GM12878 (cell line): Measurements from ENCODE around the gene PLCB4. TPM values are rescaled to one million over a fixed set of nuclear protein-coding genes. Genes with fewer than 3 reads are reported as not detected.

ENCODE experiments used
- ATAC-seq: fragments of 200-7000 bp; cut with Tn5 transposase; 3 replicates; pipeline ENCODE4 v1.9.1; 2020; ENCODE audit warnings: mild to moderate bottlenecking, moderate library complexity
- BruUV-seq: library from RNA; stranded (reverse); fragments of 400-500 nt; replicated peaks from 2 replicates; lab custom pipeline; 2021; lab: Mats Ljungman, UMichigan
- CTCF ChIA-PET: fragments of 300-600 bp; sonication (Branson Sonifier 250); formaldehyde crosslinking; extraction: SDS; loops from one replicate; lab custom pipeline; 2021; ENCODE audit warnings: inconsistent platforms; lab: Yijun Ruan, JAX
- POLR2A ChIA-PET: fragments of 350-600 bp; formaldehyde crosslinking; extraction: SDS; loops from one replicate; lab custom pipeline; 2021; ENCODE audit warnings: inconsistent platforms; lab: Charles Lee
- RAD21 ChIA-PET: fragments of 300-600 bp; sonication (Branson Sonifier 250); formaldehyde crosslinking; loops from one replicate; lab custom pipeline; 2023; ENCODE audit warnings: antibody characterized with exemption; ENCODE audit not compliant: unreplicated experiment; lab: Charles Lee
- SMC1A ChIA-PET: fragments of 300-600 bp; sonication (Branson Sonifier 250); formaldehyde crosslinking; loops from one replicate; lab custom pipeline; 2023; ENCODE audit not compliant: unreplicated experiment, uncharacterized antibody; lab: Charles Lee
- DNase-seq: peaks from one replicate; pipeline ENCODE4 v3.0.0-alpha.2; 2011; ENCODE audit warnings: low read depth, low spot score
- FAIRE-seq: peaks from 3 replicates; lab custom pipeline; 2011; peaks lifted over from hg19 to GRCh38; lab: Jason Lieb, UNC
- H2AFZ ChIP-seq: 2 replicates; pipeline ENCODE4 v1.6.0; 2011; ENCODE audit warnings: low read depth, low read length, control low read depth; ENCODE audit not compliant: control insufficient read depth
- H3K27ac ChIP-seq: 2 replicates; pipeline ENCODE4 v1.5.1; 2011; ENCODE audit warnings: control low read depth; ENCODE audit not compliant: control insufficient read depth, insufficient read depth
- H3K27me3 ChIP-seq, 2 experiments: replicated peaks in 1 of 2; 2 replicates each; pipeline versions ENCODE4 v1.6.0 to v1.6.1; 2011; ENCODE audit warnings: low read length in 1 of 2; ENCODE audit not compliant: control insufficient read depth in 2 of 2, insufficient read depth in 2 of 2
- H3K36me3 ChIP-seq, 2 experiments: 2 replicates each; pipeline ENCODE4 v1.5.1; 2011; ENCODE audit warnings: low read length in 1 of 2; ENCODE audit not compliant: control insufficient read depth in 2 of 2, insufficient read depth in 2 of 2
- H3K4me1 ChIP-seq: 2 replicates; pipeline ENCODE4 v1.6.1; 2011; ENCODE audit warnings: mild to moderate bottlenecking, low read length, moderate library complexity, mixed read lengths; ENCODE audit not compliant: control insufficient read depth, insufficient read depth
- H3K4me2 ChIP-seq: 2 replicates; pipeline ENCODE4 v1.6.0; 2011; ENCODE audit warnings: control low read depth; ENCODE audit not compliant: control insufficient read depth, insufficient read depth
- H3K4me3 ChIP-seq: fragments of 200-600 bp; sonication (generic); 2 replicates; pipeline ENCODE4 v1.5.1; 2016
- H3K79me2 ChIP-seq: 2 replicates; pipeline ENCODE4 v1.6.0; 2011; ENCODE audit warnings: low read length; ENCODE audit not compliant: control insufficient read depth, insufficient read depth
- H3K9ac ChIP-seq: 2 replicates; pipeline ENCODE4 v1.8.0; 2011; ENCODE audit warnings: low read length, control low read depth, mixed read lengths; ENCODE audit not compliant: control insufficient read depth, insufficient read depth
- H3K9me3 ChIP-seq: replicated peaks from 3 replicates; pipeline ENCODE4 v1.5.1; 2011; ENCODE audit warnings: mild to moderate bottlenecking, low read length; ENCODE audit not compliant: control insufficient read depth, insufficient read depth
- H4K20me1 ChIP-seq: 2 replicates; pipeline ENCODE4 v1.6.0; 2011; ENCODE audit not compliant: control insufficient read depth, insufficient read depth
- ATF7 ChIP-seq: fragments of 450-650 bp; IDR thresholded peaks from 2 replicates; pipeline ENCODE4 v1.6.1; 2016; ENCODE audit warnings: low read depth, mild to moderate bottlenecking
- BCL11A ChIP-seq: IDR thresholded peaks from 2 replicates; pipeline ENCODE4 v1.6.1; 2011; ENCODE audit warnings: low read depth, low read length
- BHLHE40 ChIP-seq, 2 experiments: fragments of 450-650 bp in 1 of 2; IDR thresholded peaks; 2 replicates each; pipeline ENCODE4 v1.6.1; 2011 to 2017; ENCODE audit warnings: low read depth in 2 of 2, borderline replicate concordance in 1 of 2, improper control_type of control experiment in 1 of 2, low read length in 1 of 2, mild to moderate bottlenecking in 1 of 2
- CBFB ChIP-seq: IDR thresholded peaks from 2 replicates; pipeline ENCODE4 v1.6.1; 2016; ENCODE audit warnings: antibody characterized with exemption, low read depth
- CHD2 ChIP-seq: IDR thresholded peaks from 2 replicates; pipeline ENCODE4 v1.6.1; 2011; ENCODE audit warnings: low read depth, low read length, improper control_type of control experiment, borderline replicate concordance
- EP300 ChIP-seq, 2 experiments: fragments of 150-350 bp in 1 of 2; IDR thresholded peaks; 2 replicates each; pipeline ENCODE4 v1.6.1; 2011 to 2012; ENCODE audit warnings: low read depth in 2 of 2, low read length in 2 of 2, borderline replicate concordance in 1 of 2, improper control_type of control experiment in 1 of 2, inconsistent platforms in 1 of 2; ENCODE audit not compliant: control insufficient read depth in 1 of 2
- IRF4 ChIP-seq: IDR thresholded peaks from 2 replicates; pipeline ENCODE4 v1.6.1; 2011; ENCODE audit warnings: low read depth, low read length
- JUND ChIP-seq: IDR thresholded peaks from 2 replicates; pipeline ENCODE4 v1.6.1; 2012; ENCODE audit warnings: low read depth, mild to moderate bottlenecking, low read length, improper control_type of control experiment, moderate library complexity
- MTA3 ChIP-seq: IDR thresholded peaks from 2 replicates; pipeline ENCODE4 v1.6.1; 2012; ENCODE audit warnings: low read length, inconsistent platforms, borderline replicate concordance
- MYB ChIP-seq: fragments of 150-350 bp; IDR thresholded peaks from 2 replicates; pipeline ENCODE4 v1.6.1; 2014; ENCODE audit warnings: mild to moderate bottlenecking, low read depth, low read length, borderline replicate concordance
- NFIC ChIP-seq: IDR thresholded peaks from 2 replicates; pipeline ENCODE4 v1.6.1; 2012; ENCODE audit warnings: low read depth, mild to moderate bottlenecking, inconsistent platforms, low read length, moderate library complexity
- RAD21 ChIP-seq: IDR thresholded peaks from 2 replicates; pipeline ENCODE4 v1.6.1; 2011; ENCODE audit warnings: mild to moderate bottlenecking, low read depth, low read length, moderate library complexity; ENCODE audit not compliant: insufficient read depth
- SMARCA5 ChIP-seq: fragments of 450-650 bp; IDR thresholded peaks from 2 replicates; pipeline ENCODE4 v1.6.1; 2017; ENCODE audit warnings: mild to moderate bottlenecking
- ZNF274 ChIP-seq: IDR thresholded peaks from one replicate; pipeline ENCODE4 v1.8.0; 2011; ENCODE audit not compliant: insufficient read length, insufficient read depth
- WGBS: methylation state at CpG from one replicate; pipeline ENCODE4 v1.1.6; 2016; ENCODE audit warnings: low lambda C conversion rate; ENCODE audit not compliant: insufficient replicate concordance, insufficient coverage; ENCODE audit errors: missing lambda C conversion rate; 5-methylcytosine and 5-hydroxymethylcytosine counted together
- in situ Hi-C: fragments of 300-500 bp; cut with MboI; formaldehyde crosslinking; loops from 9 replicates; pipeline ENCODE4 v1.14.3; 2018; ENCODE audit warnings: mixed read lengths
- intact Hi-C: fragments of 100-400 bp; cut with micrococcal nuclease; formaldehyde crosslinking; loops from one replicate; pipeline ENCODE4 v1.14.2; 2022; ENCODE audit not compliant: unreplicated experiment
- polyA plus RNA-seq, 11 experiments: library from polyadenylated mRNA; depleted of rRNA in 4 of 11; unstranded in 6 of 11; stranded (reverse) in 5 of 11; fragments of >200 nt; fragmentation: Nextera tagmentation in 4 of 11; fragmentation: Illumina TruSeq in 1 of 11; extraction: Ambion mirVana in 4 of 11; extraction: Trizol in 1 of 11; gene quantifications; 1 replicate in 1 of 11; 2 replicates in 10 of 11; pipeline versions ENCODE4 v1.2.1 to v1.2.3, GENCODE V29; 2011 to 2016; ENCODE audit warnings: inconsistent platforms in 2 of 11, missing spikeins in 2 of 11, low read depth in 1 of 11
- total RNA-seq, 4 experiments: library from RNA; depleted of rRNA in 3 of 4; stranded (reverse); fragments of >200 nt in 3 of 4; fragmentation: Illumina TruSeq in 1 of 4; extraction: Trizol in 1 of 4; gene quantifications; 2 replicates each; pipeline versions ENCODE4 v1.2.1 to v1.2.3, GENCODE V29; 2013 to 2021
- TF ChIP-seq, protein P1 (sequence below): IDR thresholded peaks from 2 replicates; pipeline ENCODE4 v1.6.1; 2012; ENCODE audit warnings: low read length, inconsistent platforms
- TF ChIP-seq, protein P2 (sequence below): fragments of 450-650 bp; IDR thresholded peaks from 2 replicates; pipeline ENCODE4 v1.6.1; 2017; ENCODE audit warnings: antibody characterized with exemption, mild to moderate bottlenecking, moderate library complexity

Gene PLCB4
- total and polyA plus RNA-seq, 10 of the 15 experiments (the other 5 are each of a cell fraction or from before 2014, with no cell fraction given): not detected

DNA sequence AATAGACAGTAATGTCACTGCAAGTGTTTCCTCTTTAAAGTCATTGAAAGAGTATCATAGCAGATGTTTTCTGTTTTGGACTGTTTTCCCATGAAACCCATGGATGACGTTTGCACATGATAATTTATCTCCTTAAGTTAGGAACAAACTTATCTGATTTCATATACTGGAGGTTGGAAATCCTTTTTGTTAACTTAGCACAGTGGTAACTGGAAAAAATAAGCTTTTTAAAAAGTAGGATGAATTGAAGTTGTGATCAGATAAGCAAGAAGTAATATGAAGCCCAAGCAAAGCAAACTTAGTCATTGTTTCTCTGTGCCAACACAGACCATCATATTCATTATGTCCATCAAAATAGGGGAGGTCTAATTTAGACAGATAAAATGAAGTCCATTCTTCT is 61.6 kb downstream of the PLCB4 start:
- H3K27me3 ChIP-seq: no peaks in the 10 kb centered on the region
- RAD21 ChIA-PET: no interaction called here
- POLR2A ChIA-PET: no interaction called here
- no peaks in the 10 kb centered on the region for H3K4me1 ChIP-seq
- H3K4me2 ChIP-seq: no peak overlapping the region
- no peaks in the 10 kb centered on the region for H3K36me3 ChIP-seq
- H3K9me3 ChIP-seq: no peaks in the 10 kb centered on the region
- H2AFZ ChIP-seq: no peak overlapping the region
- H3K9ac ChIP-seq: no peak overlapping the region
- no peaks in the 10 kb centered on the region for H3K79me2 ChIP-seq
- intact Hi-C loops (no loop called here), in situ Hi-C loops (no loop called here)
- no TSS peak for BruUV-seq
- SMC1A ChIA-PET: no interaction called here
- TF ChIP-seq ZNF274 (no peak), JUND (no peak), BCL11A (no peak), SMARCA5 (no peak), NFIC (no peak), ATF7 (no peak), CBFB (no peak)
- TF ChIP-seq, protein P1, sequence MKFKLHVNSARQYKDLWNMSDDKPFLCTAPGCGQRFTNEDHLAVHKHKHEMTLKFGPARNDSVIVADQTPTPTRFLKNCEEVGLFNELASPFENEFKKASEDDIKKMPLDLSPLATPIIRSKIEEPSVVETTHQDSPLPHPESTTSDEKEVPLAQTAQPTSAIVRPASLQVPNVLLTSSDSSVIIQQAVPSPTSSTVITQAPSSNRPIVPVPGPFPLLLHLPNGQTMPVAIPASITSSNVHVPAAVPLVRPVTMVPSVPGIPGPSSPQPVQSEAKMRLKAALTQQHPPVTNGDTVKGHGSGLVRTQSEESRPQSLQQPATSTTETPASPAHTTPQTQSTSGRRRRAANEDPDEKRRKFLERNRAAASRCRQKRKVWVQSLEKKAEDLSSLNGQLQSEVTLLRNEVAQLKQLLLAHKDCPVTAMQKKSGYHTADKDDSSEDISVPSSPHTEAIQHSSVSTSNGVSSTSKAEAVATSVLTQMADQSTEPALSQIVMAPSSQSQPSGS: no peak
- CTCF ChIA-PET: interaction anchor here (1.2 kb wide), 1 partner anchor 10 kb away, joined by 3 read pairs; no protein-coding TSS in a partner anchor
- no peak overlapping the region for H3K27ac ChIP-seq
- ATAC-seq: no peak
- H4K20me1 ChIP-seq: no peaks in the 10 kb centered on the region
- no peak for FAIRE-seq
- no peak for DNase-seq
- no peak overlapping the region for H3K4me3 ChIP-seq
- 3% methylated on average over 1 of the region's 1 CpG for WGBS

DNA sequence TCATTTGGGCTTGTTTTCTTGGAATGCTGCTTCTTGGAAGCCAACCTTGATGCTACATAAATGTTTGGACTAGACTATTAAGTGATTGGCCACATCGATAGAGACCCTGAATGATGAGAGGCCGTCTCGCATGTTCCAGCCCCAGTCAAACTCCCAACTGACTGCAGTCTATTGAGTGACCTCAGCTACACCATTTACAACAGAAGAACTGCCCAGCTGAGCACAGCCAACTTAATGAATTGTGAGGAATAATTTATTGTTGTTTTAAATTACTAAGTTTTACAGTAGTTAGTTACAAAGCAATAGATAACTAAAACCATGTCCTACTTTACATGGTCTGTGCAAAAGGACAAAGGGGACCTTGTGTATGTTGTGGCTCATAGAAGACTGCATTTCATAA is 63.0 kb downstream of the PLCB4 start:
- intact Hi-C loops: no loop called here
- TF ChIP-seq, protein P2, sequence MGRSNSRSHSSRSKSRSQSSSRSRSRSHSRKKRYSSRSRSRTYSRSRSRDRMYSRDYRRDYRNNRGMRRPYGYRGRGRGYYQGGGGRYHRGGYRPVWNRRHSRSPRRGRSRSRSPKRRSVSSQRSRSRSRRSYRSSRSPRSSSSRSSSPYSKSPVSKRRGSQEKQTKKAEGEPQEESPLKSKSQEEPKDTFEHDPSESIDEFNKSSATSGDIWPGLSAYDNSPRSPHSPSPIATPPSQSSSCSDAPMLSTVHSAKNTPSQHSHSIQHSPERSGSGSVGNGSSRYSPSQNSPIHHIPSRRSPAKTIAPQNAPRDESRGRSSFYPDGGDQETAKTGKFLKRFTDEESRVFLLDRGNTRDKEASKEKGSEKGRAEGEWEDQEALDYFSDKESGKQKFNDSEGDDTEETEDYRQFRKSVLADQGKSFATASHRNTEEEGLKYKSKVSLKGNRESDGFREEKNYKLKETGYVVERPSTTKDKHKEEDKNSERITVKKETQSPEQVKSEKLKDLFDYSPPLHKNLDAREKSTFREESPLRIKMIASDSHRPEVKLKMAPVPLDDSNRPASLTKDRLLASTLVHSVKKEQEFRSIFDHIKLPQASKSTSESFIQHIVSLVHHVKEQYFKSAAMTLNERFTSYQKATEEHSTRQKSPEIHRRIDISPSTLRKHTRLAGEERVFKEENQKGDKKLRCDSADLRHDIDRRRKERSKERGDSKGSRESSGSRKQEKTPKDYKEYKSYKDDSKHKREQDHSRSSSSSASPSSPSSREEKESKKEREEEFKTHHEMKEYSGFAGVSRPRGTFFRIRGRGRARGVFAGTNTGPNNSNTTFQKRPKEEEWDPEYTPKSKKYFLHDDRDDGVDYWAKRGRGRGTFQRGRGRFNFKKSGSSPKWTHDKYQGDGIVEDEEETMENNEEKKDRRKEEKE: no peak
- TF ChIP-seq CHD2 (no peak), BHLHE40 (IDR thresholded peaks at IDR 0.05; ENCODE audit: borderline replicate concordance in 1 of 2, low read depth in 2 of 2, low read length in 1 of 2) (no peak), IRF4 (no peak), EP300 (IDR thresholded peaks at IDR 0.05; ENCODE audit: borderline replicate concordance in 1 of 2, control insufficient read depth in 1 of 2, low read depth in 2 of 2, low read length in 2 of 2) (no peak), RAD21 (no peak), MYB (no peak), MTA3 (no peak)

More for the DNA sequence above, 63.0 kb downstream of the PLCB4 start:
- no peaks in the 10 kb centered on the region for H3K4me1 ChIP-seq
- no peaks in the 10 kb centered on the region for H3K27me3 ChIP-seq
- 20% methylated on average over 3 of the region's 3 CpGs for WGBS
- H2AFZ ChIP-seq: no peak overlapping the region
- no peaks in the 10 kb centered on the region for H3K79me2 ChIP-seq
- POLR2A ChIA-PET: no interaction called here
- H3K4me3 ChIP-seq: no peak overlapping the region
- no peak overlapping the region for H3K4me2 ChIP-seq
- H4K20me1 ChIP-seq: no peaks in the 10 kb centered on the region
- H3K36me3 ChIP-seq: no peaks in the 10 kb centered on the region
- in situ Hi-C loops: no loop called here
- SMC1A ChIA-PET: interaction anchor here (0.6 kb wide), 1 partner anchor 83 kb away, joined by 3 read pairs; no protein-coding TSS in a partner anchor
- no peak for ATAC-seq
- no peak for FAIRE-seq
- no peak overlapping the region for H3K27ac ChIP-seq
- no peaks in the 10 kb centered on the region for H3K9me3 ChIP-seq
- H3K9ac ChIP-seq: no peak overlapping the region
- RAD21 ChIA-PET: no interaction called here
- BruUV-seq: no TSS peak
- no peak for DNase-seq
- CTCF ChIA-PET: no interaction called here
